ENCODE measurements around the gene KCNQ4.
A peak's percentile ranks its signal among the peaks of the same experiment; 100 is the strongest.

The KCNQ4 gene

DNA sequence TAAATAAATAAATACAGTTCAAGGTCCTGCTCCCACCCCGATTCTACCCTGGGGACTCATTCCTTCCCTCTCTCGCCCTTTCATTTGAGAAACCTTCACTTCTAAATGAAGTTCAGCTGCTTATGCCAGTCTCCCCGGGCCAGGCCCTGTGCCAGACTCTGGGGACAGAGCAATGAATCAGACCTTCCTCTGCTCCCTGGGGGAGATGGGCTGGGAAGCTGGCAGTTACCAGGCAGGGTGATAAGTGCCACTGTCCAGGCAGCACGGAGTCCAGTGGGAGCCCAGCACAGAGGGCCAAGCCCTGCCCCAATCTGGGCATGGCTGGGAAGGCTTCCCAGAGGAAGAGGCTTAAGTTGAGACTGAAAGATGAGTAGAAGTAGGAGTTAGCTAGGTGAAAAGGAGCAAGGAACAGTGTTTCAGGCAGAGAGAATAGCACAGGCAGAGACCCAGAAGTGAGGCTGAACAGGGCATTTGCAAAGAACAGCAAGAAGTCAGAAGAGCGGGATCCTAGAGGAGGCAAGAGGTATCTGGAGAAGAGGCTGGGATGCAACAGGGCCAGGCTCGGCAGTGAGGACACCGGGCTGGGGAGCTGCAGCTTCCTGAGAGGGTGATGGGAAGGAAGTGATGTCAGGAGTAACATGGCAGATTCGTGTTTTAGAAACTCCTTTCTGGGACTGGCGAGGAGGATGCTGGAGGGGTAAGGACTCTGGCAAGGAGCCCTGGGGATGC, 13.5 kb downstream of the KCNQ4 start:
- no peak for DNase-seq

DNA sequence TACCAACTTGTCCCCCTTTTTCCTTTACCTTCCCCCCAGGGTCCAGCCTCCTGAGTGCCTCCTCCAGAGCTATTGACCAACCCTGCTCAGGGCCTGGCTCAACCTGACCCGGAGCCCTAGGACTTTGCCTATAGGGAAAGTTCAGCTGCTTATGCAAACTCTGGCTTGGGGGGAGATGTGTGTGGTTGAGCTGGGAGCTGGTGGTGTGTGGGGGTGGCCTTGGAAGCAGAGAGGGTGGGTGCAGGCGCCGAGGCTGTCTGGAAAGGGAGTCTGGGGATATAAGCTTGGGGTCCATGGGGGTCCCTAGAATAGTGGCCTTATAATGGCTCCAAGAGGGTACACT, 14.1 kb downstream of the KCNQ4 start:
- no peak for DNase-seq

DNA sequence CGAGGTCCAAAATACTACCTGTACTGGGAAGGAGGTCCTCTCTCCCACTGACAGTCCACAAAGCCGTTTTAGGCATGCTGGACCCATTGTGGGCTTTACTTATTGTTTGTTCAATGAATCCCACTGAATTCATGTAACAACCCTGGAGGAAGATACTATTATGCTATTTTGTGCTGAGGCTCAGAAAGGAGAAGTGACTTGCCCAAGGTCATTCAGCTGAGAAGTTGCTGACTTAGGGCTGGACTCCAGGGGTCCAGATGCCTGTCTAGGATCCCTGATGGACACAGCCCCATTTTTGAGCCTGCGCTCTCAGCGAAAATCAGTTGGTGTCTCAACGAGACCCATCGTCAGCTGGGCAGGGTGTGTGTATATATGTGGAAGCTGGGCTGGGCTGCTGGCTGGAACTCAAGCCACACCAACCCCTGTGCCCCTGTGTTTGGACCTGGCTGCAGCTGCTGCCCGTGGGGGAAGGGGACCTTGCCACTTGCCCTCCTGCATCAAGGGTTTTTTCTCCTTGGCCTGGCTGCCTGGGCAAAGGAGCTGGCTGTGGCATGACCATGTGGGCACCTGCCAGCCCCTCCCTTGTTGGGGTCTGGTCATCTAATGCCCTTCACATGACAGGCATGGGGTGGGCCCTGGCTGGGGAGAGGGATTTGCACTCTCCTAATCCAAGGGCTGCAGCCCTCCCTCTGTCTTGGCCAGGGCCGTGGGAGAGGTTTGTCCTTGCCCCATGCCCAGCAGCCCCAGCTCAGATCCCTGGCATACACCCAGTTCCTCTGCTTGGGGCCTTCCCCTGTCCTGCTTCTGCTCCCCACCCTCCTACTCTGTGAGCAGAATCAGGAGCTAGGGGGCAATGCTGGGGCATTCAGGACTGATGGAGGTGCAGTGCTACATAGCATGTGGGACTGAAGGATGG, 15.0 kb downstream of the KCNQ4 start:
- DNase-seq = no peak

DNA sequence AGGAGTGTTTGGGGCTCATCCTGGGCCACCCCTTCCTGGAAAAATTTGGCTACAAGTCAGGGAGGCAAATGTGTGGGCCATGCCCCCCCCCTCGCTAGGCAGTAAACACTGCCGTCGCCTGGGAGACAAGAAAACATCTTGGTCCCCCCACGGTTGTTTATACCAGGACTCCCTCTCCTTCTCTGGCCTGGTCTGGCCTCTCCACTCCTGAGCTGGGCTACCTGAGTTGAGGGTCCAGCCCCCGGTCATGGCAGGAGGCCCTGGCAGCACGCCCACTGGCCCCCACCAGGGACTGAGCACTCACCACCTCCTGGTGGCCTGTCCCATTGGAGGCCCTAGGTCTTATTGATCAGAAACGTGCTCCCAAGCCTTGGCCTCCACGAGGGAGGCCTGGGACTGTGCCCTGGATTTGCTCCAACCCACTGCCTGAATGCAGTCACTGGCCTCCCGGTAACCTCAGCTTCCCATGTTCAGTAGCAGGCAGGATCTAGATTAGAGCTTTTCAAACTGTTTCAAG, 15.8 kb downstream of the KCNQ4 start:
- DNase-seq = no peak

DNA sequence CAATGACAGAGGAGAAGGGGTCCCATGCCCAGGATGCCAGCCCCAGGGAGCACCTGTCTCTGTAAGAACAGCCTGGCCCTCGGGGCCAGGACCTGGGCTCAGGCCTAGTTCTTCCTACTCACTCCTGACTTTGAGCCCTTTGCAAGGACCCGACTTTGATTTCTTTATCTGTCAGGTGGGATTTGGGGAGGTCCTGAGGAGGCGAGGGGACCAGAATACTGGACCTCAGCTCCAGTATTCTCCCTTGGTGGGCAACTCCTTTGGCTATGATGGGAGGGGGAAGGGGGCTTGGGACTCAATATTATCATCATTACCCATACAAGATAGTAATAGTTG, 18.1 kb downstream of the KCNQ4 start:
- DNase-seq = no peak

DNA sequence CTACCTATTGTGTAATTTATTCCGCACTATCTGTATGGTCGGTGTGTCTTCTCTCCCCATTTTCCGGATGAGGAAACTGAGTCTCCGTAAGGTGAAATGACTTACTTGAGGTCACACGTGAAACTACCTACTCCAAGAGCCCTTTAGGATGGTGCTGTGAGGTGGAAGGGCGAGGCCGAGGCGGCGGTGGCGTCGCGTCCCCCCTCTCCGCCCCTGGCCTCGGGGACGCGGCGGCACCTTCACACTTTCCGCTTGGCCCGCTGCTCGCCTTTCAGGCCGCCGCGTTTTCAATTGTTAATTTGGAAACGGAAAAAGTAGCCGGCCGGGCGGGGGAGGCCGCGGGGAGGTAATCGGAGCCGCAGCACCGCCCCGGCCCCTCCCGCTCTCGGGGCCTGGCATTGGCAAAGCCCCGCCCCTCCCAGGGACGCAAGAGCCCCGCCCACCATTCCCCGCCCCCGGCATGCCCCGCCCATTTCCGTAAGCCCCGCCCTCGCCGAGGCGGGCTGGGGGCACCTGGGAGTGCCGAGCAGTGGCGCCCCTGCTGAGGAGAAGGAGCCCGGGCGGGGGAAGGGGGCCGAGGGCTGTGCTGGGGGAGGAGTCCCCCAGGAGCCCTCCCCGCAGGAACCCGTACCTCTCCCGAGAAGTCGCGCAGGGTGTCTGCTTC, 18.6 kb downstream of the KCNQ4 start:
- DNase-seq = peak; percentile 91

DNA sequence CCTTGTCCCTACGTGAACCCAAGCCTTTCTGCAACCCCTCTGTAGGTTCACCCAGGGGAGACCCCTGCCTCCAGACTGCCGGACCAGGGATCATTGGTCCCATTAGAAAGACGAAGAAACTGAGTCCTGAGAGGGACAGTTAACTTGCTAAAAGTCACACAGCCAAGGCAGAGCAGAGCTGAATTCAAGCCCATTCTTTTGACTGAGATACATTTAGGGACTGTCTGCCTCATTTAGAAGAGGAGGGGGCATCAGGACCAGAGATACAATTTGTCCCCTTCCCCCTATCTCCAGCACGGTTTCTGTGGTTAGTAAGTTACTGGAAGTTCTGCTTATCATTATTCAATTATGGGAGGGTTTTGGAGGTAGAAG, 19.1 kb downstream of the KCNQ4 start:
- DNase-seq = no peak

DNA sequence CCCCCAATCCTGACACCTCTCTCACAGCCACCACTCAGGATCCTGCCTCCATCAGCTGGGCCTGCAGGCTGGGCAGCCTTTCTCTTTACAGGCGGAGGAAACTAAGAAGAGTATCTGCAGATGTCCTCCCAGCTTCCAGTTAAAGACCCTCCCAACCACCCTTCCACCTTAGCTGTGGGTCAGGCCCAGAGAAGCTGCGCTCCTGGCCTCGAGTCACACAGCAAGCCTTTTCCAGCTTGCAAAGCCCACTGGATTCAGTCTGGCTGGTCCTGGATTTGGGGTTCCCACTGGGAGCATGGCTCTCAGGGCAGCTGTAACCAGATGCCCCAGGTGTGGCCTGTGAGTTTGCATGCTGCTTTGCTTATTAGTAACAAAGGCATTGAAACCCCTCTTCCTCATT, 19.9 kb downstream of the KCNQ4 start:
- DNase-seq = no peak

DNA sequence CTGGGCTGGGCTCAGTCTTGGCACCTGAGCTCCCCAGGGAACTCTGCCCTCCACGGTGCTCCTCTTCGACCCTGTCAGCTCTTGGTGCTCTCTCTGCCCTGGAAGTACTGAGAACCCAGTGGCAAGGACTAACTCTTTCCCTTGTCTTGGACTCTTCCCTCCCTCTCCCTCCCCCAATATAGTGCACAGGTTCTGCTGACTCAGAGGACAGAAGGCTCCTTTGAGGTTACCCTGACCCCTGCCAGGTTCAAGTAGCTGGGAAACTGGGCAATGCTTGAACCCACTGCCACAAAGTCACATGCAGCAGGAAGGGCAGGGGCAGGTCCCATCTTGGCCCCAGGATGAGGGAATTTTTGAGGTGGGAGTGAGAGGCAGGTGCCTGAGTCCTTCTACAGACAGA, 20.3 kb downstream of the KCNQ4 start:
- no peak for DNase-seq

DNA sequence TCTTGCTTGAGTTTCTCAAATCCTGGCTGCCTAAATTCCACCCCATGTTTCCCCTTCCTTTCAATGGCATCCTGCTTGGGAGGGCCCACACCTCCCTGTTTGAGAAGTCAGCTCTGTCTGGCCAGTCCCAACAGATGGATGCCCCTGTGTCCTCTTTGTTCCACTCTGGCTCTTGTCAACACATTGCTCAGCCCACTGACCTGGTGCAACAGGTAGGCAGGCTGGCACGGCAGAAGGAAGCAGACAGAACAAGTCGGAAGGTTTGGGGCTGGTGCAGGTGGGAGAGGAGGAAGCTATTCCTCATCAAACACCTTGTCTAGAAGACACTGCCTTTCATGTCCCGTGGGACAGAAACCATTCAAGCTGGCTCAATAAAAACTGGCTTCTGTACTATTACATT, 22.7 kb downstream of the KCNQ4 start:
- DNase-seq = no peak

DNA sequence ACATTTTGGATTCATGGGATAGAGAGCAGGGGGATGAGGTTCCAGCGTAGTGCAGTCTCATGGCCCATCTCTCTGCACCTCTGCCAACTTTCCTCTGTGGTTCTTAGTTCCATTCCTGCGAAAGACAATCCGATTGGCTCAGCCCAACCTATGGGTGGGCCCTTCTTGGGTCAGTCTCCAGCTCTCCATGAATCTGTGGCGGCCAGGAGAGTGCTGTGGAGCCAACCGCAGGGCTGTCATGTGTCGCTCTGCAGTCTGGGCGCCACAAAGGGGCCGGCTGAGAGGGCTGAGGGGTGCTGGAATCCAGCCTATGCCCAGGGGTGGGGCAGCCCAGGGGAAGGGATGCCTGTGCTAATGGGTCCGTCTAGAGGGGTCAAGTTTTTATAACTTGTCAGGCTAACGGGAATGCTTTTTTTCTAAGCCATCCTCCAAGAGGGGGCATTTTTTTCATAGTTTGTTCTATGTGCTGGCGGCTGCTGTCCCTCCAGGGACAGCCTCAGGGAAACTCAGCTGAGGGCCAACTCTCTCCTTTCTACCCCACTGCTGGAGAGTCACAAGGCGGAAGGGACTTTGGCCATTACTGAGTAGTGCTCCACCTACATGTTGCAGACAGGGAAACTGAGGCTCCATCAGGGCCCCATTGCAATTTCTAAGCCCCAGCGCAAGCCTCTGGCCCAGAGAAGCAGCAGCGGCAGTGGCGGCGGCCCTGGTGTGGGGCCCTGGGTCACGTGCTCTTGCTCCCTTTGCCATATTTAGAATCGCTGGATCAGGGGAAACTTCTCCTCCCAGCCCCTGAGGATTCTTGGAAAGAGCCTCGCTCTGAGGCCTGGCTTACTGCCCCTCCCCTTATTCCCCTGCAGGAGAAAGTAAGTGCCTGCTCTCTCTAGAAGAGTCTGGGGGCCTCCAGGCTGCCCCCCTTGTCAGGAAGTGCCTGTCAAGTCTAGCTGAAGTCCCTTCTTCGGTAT, 23.4 kb downstream of the KCNQ4 start:
- DNase-seq = no peak

DNA sequence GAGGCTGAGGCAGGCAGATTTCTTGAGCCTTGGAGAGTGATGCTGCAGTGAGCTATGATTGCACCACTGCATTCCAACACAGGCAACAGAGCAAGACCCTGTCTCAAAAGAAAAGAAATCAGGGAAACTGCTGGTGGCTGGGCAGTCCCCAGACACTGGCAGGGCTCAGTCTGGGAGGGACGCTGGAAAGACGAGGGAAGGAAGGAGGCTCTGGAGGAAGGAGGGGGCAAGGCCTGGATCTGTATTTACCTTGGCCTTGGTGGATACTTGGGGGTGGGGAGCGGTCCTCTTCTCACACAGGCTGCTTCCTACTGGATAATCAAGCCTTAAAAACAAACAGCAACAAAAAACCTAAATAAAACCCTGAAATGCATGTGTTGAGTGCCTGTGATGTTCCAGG, 24.4 kb downstream of the KCNQ4 start:
- no peak for DNase-seq

DNA sequence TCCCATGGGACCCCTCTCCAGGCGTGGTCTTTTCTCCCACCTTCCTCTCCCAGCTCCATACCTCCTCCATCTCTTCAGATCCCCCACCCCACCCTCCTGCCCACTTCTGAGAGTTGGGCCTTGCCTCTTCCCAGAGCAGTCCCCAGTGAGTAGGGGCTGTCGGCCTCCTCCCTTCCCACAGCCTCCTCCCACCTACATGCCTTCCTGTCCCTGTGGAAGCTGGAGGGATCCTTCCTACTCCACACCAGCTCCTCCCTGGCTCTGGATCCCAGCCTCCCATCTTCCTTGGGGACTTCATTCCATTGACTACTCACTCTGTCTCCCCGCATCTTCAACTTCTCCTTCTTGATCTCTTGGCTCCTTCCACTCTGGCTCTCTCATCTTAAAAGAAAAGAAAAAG, 24.9 kb downstream of the KCNQ4 start:
- no peak for DNase-seq

DNA sequence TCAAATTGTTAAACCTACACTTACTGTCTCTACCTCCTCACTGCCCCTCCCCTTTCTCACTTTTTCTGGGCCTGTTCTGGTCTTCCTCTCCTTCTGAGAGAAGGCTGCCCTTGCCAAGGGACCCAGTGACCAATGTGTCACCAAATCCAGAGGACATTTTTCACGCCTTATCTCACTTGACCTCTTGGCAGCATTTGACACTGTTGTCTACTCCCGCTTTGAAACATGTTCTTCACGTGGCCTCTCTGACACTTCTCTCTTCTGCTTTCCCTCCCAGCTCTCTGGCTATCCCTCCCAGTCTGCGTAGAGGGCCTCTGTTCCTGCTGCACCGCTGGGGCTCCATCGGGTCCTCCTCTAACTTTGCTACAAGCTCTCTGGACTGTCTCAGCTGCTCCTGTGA, 25.3 kb downstream of the KCNQ4 start:
- no peak for DNase-seq

DNA sequence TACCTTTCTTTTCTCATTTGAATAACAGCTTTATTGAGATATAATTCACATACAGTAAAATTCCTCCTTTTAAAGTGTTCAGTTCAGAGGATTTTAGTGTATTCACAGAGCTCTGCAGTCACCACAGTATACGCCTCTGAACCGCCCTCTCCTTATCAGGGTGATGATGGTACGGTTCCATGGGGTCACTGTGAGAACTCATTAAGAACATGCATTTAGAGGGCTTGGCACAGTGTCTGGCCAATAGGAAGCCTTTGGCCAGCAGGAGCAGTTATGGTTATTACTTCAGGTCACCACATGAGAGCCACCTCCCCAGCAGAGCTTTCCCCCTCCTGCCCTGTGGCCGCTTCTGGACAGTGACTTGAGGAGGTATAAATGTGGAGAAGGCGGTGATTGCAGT, 27.3 kb downstream of the KCNQ4 start:
- DNase-seq = no peak

DNA sequence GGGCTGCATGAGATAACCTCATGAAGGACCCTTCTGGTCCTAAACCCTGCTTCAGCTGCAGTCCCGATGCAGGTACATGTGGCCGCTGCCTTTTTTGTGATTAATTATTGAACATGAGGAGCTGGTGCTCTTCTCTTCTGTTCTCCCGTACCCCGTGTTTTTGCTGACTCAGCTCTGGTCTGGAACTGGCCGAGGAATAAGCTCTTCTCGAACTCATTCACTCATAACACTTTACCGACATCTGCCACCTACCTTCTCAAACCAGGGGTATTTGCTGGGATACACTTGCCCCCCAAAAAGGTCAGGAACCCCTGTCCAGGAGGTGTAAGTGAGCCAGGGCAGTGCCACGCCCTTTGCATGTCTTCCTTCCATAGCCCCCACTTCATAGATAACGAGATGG, 31.8 kb downstream of the KCNQ4 start:
- DNase-seq = no peak

DNA sequence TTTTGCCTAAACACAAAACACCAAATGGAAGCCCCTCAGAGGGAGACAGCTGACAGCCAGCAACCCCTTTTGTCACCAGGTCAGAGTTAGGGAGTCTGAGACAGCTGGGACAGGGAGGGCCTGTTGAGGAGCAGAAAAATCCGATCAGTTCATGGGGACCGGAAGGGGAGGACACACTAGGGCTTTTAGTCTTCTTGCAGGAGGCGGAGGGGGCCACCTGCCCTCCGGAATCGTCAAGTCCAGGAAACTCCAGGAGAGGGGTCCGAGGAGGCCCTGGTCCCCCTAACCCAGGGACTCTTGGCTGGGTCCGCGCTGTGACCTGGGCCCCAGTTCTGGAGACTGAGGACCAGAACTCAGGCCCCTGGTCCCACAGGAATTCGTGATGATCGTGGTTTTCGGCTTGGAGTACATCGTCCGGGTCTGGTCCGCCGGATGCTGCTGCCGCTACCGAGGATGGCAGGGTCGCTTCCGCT, 34.2 kb downstream of the KCNQ4 start:
- no peak for DNase-seq

DNA sequence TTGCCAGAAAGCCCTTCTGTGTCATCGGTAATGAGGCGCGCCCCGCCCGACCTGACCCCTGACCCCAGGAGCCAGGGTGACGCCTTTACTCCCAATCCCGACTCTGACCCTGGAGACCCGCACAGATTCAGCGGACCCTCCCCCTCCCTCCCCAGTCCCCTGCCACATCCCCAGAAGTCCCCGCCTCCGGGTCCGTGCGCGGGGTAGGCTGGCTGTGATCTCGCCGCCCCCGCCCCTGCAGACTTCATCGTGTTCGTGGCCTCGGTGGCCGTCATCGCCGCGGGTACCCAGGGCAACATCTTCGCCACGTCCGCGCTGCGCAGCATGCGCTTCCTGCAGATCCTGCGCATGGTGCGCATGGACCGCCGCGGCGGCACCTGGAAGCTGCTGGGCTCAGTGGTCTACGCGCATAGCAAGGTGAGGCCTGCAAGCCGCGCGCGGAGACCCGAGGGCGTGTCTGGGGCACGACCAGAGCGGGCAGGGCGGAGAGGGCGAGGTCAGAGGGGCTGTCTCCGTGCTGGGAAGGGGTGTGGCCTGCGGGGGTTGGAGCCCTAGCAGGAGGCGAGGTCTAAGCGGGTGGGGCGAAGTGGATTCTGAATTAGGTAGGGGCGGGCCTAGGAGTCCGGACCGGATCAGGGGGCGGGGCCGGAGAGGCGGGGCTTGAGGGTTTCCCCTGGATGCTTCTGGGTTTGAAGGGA, 34.8 kb downstream of the KCNQ4 start:
- DNase-seq = peak; percentile 86

DNA sequence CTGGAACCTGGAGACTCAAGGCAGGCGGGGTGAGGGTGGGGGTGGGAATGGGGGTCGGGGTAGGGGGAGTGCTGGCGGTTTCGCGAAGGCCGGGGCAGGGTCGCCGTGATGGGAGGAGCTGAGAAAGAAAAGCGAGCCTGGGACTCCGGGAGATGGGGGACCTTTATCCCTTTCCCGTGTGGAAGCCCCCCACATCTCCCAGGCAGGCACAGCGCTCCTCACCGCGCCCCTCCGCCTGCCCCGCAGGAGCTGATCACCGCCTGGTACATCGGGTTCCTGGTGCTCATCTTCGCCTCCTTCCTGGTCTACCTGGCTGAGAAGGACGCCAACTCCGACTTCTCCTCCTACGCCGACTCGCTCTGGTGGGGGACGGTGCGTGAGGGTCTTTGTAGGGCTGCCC, 35.5 kb downstream of the KCNQ4 start:
- no peak for DNase-seq

DNA sequence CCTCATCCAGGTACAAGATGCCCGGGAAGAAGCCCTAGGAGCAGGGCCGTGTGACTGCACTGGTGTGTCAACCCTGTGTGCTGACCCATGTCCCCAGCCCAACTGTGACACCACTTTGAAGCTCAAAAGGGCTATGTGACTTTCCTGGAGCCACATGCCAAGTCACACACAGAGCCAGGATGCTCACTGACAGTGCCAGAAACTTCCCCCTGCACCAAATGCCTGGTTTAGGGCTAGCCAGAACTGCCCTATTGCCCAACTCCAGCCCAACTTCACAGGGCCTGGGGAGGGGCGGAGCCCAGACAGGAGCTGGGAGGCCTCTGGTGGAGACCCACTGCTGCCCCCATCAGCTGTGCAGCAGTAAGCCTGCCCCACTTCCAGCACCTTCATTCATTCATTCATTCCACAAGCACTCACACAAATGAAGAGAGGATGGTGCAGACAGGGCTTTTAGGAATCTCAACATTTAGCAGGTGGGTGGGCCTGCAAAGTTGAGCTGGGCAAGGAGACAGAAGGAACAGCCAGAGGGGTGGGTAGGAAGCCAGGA, 36.7 kb downstream of the KCNQ4 start:
- no peak for DNase-seq

DNA sequence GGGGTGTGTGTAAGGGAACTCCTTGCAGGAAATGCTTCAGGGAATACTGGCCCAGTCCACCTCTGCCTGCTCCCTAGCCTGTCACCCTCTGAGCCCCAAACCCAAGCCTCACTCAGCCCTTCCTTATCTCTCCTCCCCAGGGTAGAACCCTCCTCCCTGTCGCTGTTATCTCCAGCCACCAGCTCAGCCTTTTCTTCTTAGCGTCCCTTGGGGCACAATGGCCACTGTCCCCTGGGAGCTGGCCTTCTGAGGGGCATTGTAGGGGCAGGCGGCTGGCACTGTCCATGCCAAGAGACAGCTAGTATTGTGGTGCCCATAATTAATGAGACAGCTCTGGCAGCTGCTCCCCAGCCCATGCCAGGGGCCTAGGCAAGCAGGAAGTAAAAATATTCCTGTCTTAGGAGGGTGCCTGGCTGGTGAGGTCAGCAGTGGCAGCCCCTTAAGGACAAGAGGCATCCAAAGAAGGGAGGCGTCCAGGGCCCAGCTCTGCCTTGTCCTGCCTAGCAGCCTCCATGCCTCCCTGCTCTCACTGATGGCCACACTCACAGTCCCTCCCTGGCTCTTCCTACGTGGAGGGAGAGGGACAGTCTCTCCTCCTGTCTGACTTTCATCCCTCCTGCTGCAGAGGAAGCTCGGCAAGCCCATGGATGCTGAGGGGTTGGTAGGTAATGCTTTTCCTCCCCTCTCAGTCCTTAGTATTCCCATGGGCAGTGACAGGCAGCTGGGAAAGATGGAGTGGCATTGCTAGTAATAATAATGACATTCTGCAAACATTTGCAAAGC, 37.5 kb downstream of the KCNQ4 start:
- no peak for DNase-seq

All from activated T-cell treated with anti-CD3 and anti-CD28 coated beads, Interleukin-2, amount 50 U/mL, for 1 hour (primary cell).